ENCODE results near the gene EFNB2.

The EFNB2 gene

DNA sequence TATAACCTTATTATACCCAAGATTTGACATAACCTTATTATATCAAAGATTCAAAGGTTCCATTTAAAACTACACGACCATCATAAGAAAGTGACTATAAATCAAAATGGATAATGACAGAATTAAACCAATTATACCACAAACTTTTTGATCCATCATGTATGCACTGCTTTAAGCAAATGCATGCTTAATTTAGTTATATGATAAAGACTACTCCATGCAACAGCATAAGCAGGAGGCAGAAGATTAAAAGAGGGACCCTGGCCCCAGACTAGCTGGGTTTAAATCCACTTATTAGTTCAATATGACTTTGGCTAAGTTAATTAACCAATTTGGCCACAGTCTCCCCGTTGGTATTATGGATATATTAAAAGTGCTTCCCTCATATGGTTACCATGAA lies 11.4 kb downstream of the EFNB2 start:
- no peaks in the 10 kb centered on the region for H3K36me3 ChIP-seq (ENCODE audit: control insufficient read depth, low read length)
- H4K20me1 ChIP-seq (ENCODE audit: control insufficient read depth, insufficient read depth, low read depth, low read length): no peaks in the 10 kb centered on the region
- no peaks in the 10 kb centered on the region for H3F3A ChIP-seq (ENCODE audit: control insufficient read depth, insufficient read depth)
- peaks cover under 1% of the 10 kb centered on the region; the same call in 1 of the 2 replicates for H3K79me2 ChIP-seq (ENCODE audit: control insufficient read depth, low read length)
- H3K9me3 ChIP-seq (ENCODE audit: control insufficient read depth, insufficient read depth, low read length): no peaks in the 10 kb centered on the region
- H3K27ac ChIP-seq (ENCODE audit: low read depth, low read length): no peak overlapping the region
- no peak for TF ChIP-seq EZH2phosphoT487 (IDR thresholded peaks at IDR 0.05; ENCODE audit: borderline replicate concordance, low read length)
- TF ChIP-seq, protein P1, sequence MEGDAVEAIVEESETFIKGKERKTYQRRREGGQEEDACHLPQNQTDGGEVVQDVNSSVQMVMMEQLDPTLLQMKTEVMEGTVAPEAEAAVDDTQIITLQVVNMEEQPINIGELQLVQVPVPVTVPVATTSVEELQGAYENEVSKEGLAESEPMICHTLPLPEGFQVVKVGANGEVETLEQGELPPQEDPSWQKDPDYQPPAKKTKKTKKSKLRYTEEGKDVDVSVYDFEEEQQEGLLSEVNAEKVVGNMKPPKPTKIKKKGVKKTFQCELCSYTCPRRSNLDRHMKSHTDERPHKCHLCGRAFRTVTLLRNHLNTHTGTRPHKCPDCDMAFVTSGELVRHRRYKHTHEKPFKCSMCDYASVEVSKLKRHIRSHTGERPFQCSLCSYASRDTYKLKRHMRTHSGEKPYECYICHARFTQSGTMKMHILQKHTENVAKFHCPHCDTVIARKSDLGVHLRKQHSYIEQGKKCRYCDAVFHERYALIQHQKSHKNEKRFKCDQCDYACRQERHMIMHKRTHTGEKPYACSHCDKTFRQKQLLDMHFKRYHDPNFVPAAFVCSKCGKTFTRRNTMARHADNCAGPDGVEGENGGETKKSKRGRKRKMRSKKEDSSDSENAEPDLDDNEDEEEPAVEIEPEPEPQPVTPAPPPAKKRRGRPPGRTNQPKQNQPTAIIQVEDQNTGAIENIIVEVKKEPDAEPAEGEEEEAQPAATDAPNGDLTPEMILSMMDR (IDR thresholded peaks at IDR 0.05; ENCODE audit: low read depth, low read length, poor library complexity, severe bottlenecking): no peak
- no peaks in the 10 kb centered on the region for H3K27me3 ChIP-seq (ENCODE audit: control insufficient read depth, low read length)
- H3K4me2 ChIP-seq (ENCODE audit: low read length): no peak overlapping the region
- H3K9me2 ChIP-seq (replicated peaks; ENCODE audit: control insufficient read depth, low read length): no peaks in the 10 kb centered on the region
- H3K4me3 ChIP-seq (ENCODE audit: low read length): no peak overlapping the region
- no peaks in the 10 kb centered on the region for H3K4me1 ChIP-seq (ENCODE audit: control insufficient read depth, low read length)

DNA sequence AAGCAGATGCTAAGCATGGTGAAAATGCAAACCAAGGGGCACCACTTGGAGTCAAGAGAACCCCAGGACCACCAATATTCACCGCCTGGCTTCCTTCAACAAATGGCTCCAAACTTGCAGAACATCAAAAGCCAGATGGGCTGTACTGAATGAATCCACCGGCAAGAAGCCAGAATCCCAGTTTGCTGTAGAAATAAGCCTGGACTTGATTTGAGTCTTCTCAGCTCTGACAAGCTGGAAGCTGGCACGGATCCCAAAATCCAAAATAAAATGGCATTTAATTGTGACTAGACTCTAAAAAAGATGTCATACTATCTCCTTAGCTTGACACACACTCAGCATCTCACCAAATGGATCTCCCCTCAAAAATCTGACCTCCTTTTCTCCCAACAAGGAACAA lies 11.9 kb downstream of the EFNB2 start:
- H3K27ac ChIP-seq (ENCODE audit: low read depth, low read length): no peak overlapping the region
- no peaks in the 10 kb centered on the region for H3K79me2 ChIP-seq (ENCODE audit: control insufficient read depth, low read length)
- no peaks in the 10 kb centered on the region for H3K9me3 ChIP-seq (ENCODE audit: control insufficient read depth, insufficient read depth, low read length)
- H3K4me1 ChIP-seq (ENCODE audit: control insufficient read depth, low read length): no peaks in the 10 kb centered on the region
- no peaks in the 10 kb centered on the region for H3K27me3 ChIP-seq (ENCODE audit: control insufficient read depth, low read length)
- no peaks in the 10 kb centered on the region for H3K9me2 ChIP-seq (replicated peaks; ENCODE audit: control insufficient read depth, low read length)
- no peaks in the 10 kb centered on the region for H3K36me3 ChIP-seq (ENCODE audit: control insufficient read depth, low read length)
- no peaks in the 10 kb centered on the region for H4K20me1 ChIP-seq (ENCODE audit: control insufficient read depth, insufficient read depth, low read depth, low read length)
- H3K4me3 ChIP-seq (ENCODE audit: low read length): no peak overlapping the region
- no peak overlapping the region for H3K4me2 ChIP-seq (ENCODE audit: low read length)
- no peaks in the 10 kb centered on the region for H3F3A ChIP-seq (ENCODE audit: control insufficient read depth, insufficient read depth)
- no peak for TF ChIP-seq EZH2phosphoT487 (IDR thresholded peaks at IDR 0.05; ENCODE audit: borderline replicate concordance, low read length)
- TF ChIP-seq, protein P1 (IDR thresholded peaks at IDR 0.05; ENCODE audit: low read depth, low read length, poor library complexity, severe bottlenecking): no peak

GRCh38 chr13:106522898-106523525 lies 12.4 kb downstream of the EFNB2 start:
- Histone ChIP-seq H3K4me1 (ENCODE audit: control insufficient read depth, low read length) (no peaks in the 10 kb centered on the region), H3K79me2 (ENCODE audit: control insufficient read depth, low read length) (no peaks in the 10 kb centered on the region), H3K9me2 (replicated peaks; ENCODE audit: control insufficient read depth, low read length) (no peaks in the 10 kb centered on the region), H3K4me3 (ENCODE audit: low read length) (no peak overlapping the region), H3K9me3 (ENCODE audit: control insufficient read depth, insufficient read depth, low read length) (no peaks in the 10 kb centered on the region), H3K36me3 (ENCODE audit: control insufficient read depth, low read length) (no peaks in the 10 kb centered on the region), H3K27me3 (ENCODE audit: control insufficient read depth, low read length) (no peaks in the 10 kb centered on the region), H3F3A (ENCODE audit: control insufficient read depth, insufficient read depth) (no peaks in the 10 kb centered on the region), H3K4me2 (ENCODE audit: low read length) (no peak overlapping the region), H4K20me1 (ENCODE audit: control insufficient read depth, insufficient read depth, low read depth, low read length) (no peaks in the 10 kb centered on the region), H3K27ac (ENCODE audit: low read depth, low read length) (no peak overlapping the region)
- TF ChIP-seq, protein P1 (IDR thresholded peaks at IDR 0.05; ENCODE audit: low read depth, low read length, poor library complexity, severe bottlenecking): no peak
- TF ChIP-seq EZH2phosphoT487 (IDR thresholded peaks at IDR 0.05; ENCODE audit: borderline replicate concordance, low read length): no peak
